SKM-1 treated with dmso at 0.1 percent for 144 hours (cell line): ENCODE data around the gene APEH.

Source experiments
- DNase-seq: peaks from one replicate; lab custom pipeline; 2025; ENCODE audit not compliant: unreplicated experiment; lab: John Stamatoyannopoulos, UW

The APEH gene

DNA sequence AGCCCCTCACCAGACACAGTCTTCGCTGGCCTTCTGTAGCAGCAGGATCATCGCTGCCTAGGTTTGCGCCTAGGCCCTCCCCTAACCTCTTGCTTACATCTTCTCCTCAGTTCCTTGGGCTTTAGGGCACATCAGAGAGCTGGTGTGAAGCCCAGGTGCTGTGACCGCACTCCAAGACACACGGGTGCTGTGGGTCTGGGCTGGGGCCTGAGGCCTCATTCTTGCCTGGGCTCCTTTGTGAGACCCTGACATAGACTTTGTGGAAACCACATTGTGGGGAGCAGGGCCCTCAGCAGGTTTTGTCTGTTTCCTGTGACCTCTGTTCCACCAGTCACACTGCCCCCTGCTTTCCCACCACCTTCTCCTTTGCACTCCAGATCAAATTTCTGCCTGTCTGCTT is 37.3 kb downstream of the APEH start:
- DNase-seq = no peak

DNA sequence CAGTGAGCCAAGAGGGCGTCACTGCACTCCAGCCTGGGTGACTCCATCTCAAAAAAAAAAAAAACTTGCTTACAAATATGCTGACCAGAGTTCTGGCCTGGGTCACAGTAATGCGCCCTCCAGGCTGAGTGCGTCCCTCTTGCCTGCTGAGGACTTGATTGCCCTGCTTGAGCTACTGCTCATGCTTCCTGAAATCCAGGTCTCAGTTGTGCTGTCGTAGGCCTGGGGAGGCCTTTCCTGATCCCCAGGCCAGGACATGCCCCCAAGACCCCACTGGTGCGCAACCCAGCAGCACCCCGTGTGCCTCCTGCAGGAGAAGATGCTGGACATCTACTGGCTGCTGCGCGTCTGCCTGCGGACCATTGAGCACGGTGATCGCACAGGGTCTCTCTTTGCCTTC is 38.0 kb downstream of the APEH start:
- no peak for DNase-seq

DNA sequence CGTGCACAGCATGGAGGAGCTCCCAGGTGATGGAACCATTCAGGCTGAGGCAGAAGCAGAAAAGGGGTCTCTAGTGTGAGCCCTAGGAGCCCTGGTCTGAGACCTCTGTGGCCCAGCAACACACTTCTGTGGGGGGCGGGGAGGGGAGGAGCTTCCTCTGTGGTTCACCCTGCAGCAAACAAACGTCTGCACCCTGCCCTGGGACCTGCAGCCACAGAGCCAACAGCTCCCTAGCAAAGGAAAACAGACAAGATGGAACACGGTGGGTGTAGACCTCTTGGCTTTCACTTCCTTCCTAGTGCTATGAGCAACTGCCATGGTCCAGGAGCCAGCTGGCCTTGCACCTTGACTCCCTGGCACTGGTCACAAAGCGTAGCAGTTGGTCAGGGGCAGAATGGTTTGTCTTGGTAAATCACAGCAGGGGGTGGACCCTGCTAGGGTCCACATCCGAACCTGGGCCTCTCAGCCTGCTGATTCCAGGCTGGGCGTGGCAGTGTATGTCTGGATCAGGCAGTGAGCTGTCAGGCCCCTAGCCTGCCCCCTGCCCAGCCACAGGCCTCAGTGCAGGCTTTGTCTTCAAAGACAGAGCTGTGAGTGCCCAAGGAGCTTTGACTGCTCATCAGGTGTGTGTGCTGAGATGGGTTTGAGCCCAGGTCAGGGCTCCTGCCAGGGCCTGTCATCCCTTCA is 38.6 kb downstream of the APEH start:
- DNase-seq = no peak

DNA sequence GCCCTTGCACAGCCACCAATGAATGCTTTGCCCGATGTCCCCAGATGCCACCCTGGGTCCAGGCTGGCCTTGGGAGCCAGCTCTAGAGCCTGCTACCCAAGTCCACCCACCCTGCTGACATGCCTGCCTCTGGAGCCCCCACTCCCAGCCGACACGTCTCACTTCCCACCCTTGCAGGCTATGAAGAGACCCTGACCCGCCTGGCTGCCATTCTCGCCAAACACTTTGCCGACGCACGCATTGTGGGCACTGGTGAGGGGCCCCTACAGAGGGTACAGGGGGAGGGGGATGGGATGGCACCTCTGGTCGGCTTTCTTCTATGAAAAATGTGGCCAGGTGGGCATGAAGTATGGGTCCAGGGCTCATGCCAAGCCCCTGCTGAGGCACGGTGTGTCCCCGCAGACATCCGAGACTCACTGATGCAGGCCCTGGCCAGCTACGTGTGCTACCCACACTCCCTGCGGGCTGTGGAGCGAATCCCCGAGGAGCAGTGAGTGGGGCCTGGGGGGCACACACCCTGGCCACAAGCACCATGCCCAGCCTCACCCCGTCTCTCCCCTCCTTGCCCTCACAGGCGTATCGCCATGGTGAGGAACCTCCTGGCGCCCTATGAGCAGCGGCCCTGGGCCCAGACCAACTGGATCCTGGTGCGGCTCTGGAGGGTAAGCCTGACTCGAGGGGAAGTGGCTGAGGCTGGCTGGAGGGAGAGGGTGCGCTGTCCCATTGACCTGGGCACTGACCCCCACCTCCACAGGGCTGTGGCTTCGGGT is 39.4 kb downstream of the APEH start:
- DNase-seq = no peak

DNA sequence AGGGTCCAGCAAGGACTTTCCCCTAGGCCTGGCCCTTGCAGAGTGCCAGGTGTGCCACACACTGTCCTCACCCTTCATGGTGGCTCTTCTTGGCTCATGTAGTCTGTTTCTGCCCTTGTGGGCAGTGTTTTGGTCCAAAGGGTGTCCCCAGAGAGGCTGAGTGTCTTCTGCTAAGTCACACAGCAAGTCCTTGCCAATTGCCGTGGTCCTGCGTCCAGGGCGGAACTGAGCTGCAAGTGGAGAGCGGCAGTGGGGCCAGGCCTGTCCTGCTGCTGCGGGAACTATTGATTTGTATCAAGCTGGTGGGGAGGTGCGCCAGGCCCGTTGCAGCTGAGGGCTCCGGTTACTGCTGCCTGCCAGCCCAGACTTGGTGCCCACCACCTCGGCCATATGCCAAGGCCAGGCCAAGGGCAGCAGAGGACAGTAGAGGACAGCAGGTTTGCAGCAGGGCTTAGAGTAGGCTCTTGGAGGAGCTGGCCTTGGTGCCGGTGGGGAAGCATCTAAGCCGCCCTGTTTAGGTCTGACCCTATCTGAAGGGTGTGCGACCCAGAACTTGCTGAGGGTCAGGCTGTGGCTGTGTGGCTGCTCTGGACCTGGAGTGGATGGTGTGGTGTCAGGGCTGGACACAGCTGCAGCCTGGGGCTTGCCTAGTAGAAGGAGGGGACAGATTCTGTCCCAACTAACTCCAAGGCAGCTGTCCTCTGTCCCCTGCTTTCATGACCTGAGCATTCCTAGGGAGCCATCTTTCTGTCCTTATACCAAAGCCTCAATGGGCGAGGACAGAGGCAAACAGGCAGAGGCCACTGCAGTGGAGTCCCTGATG is 40.8 kb downstream of the APEH start:
- DNase-seq = no peak

DNA sequence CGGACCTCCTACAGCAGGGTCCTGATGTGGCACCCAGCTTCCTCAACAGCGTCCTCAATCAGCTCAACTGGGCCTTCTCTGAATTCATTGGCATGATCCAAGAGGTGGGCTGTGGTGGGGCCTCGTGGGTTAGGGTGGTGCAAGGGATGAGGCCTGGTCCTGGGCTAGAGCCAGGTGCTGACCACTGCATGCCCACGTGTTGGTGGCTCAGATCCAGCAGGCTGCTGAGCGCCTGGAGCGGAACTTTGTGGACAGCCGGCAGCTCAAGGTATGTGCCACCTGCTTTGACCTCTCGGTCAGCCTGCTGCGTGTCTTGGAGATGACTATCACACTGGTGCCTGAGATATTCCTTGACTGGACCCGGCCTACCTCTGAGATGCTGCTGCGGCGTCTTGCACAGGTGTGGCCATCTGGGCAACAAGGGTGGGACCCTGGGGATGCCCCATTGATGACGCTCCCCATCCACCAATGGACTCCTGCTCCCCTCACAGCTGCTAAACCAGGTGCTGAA is 41.5 kb downstream of the APEH start:
- DNase-seq = no peak

DNA sequence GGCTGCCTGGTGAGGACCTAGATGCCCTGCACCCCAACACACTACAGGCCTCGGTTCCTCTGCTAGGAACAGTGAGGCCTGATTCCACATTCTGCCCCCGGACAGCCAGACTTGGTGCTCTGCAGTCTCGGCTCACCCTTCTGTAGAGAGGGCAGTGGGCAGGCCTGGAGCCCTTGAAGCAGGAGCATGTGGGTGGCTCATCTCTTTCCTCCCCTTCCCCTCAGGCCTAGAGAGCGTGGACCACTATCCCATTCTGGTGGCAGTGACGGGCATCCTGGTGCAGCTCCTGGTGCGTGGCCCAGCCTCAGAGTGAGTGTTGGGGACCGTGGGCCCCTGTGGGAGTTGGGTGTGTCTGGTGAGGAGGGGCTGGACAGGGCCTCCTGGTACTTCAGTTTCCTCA is 42.0 kb downstream of the APEH start:
- DNase-seq = no peak

DNA sequence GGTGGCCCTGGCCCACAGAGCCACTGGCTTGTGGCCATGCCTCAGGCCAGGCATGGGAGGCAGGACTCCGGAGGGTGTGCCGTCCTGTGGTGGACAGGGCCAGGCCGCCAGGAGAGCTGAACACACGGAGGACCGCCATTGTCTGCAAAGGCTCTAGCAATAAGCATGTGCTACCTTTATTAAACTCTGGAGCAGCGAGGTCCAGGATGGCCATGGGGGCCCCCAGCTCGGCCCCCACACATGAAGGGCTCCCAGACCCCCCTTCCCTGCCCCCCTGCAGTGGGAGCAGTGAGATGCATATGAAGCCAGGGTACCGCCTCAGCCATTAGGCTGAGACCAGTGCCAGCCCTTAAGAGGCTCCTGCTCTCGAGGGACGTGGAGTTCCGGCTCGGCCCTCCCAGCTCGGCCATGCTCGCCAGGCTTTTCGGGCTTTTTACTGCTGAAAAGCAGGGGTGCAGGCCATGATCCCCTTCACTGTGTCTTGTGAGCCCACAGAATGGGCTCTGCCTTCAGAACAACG is 42.6 kb downstream of the APEH start:
- no peak for DNase-seq

DNA sequence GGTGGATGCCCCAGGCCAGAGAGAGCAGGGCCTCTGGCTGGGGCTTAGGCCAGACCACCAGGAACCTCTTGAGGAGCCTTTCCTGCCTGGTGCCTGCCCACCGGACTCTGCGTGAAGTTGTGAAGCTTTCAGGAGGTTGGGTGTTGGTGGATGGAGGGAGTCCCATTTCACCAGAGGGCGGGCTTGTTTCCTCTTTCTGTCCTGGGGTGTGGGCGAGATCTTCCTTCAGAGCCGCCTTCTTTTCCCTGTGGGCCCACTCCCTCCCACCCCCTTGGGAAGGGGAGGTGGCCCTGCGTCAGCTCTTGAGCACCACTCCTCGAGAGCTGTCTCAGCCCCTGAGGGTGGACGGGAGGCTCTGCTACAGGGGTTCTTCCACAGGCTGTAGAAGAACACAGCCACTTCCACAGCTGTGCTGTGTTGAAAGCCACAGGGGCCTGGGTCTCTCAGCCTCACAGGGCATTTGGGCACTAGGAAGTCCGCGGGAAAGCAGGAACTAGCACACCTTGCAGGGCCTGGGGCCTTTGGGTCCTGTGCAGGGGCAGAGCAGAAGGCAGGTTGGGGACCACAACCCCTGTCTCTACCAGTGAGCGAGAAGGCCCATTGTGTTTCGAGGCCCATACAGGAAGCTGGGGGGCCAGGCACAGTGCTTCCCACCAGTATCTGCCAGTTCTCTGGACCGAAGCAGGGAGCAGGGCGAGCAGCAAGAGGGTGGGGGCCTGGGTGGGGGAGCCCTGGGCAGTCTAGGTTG is 43.2 kb downstream of the APEH start:
- DNase-seq = no peak

DNA sequence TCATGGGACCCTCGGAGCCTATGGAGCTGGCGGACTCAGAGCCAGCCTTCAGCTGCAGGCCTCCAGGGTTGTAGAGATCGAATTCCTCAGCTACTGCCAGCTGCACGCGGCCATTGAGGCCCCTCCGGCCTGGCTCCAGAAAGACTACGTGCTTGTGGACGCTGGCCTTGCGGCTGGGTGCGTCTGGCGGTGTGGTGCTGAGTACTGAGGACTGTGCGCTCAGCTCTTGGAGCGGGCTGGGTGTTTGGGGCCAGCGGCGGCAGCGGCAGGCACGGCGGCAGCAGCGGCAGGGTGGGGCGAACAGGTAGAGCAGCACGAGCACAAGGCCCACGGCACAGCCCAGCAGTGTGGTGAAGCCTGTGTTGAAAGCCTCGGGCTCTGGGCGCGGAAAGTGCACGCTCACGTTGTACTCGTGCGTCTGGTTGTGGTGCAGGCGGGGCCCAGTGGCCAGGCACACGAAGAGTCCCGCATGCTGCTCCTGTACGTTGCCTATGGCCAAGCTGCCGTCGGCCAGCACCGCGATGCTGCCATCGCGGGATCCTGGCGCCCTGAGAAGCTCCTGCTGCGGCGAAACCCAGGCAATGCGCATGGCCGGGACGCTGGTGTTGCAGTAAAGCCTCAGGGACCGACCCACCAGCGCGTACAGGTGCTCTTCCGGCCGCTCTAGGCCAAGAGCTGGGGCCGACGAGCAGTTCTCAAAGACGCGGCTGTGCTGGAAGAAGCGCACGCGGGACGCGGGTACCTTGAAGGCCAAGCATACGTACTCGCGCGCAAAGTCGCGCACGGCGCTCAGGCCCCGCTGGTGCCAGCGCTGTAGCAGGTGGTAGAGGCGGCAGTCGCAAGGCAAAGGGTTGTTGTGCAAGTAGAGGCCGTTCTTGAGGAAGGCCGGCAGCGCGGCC is 44.1 kb downstream of the APEH start:
- no peak for DNase-seq

DNA sequence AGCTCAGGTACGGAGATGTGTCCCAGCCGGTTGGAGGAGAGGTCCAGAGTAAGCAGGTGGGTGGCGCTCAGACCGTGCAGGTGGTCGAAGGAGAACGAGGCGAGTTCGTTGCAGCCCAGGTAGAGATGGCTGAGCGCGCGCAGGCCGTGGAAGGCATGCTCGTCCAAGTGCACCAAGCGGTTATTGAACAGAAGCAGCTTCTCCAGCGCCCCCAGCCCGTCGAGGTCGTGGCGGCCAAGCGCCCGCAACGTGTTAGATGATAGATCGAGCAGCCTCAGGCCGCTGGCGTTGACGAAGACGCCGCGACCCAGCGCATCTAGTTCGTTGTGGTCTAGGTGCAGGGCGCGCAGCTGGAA is 44.7 kb downstream of the APEH start:
- DNase-seq = no peak

DNA sequence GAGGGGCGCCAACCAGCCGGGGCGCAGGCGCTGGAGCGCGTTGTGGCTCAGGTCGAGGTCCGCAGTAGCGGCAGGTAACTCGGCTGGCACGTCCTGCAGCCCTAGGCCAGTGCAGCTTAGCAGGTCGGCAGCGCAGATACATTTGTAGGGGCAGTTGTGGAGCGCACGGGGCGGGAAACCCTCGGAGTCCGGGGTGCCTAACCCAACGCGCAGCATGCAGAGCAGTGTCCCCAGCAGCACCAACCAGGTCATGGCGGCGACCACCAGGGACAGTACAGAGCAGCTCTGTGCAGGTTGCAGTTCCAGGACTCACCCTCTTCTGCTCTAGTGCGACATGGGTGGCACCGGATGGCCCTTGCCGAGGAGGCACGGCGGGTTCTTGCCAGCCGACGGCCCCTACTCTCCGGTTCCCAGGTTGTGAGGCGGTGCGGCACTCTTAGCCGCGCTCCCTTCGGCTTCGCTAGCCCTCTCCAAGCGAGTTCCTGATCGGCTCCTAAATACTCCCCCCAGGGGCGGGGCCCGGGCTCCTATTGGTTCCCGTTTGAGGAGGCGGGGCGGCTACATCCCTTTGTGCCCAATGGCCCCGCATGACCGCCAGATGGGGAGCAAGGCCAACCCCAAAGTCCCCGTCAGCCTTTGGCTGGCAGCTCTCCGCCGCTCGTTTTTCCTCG is 45.2 kb downstream of the APEH start, which contains the start of gene AMIGO3:
AMIGO3 (minus strand) TSS at position 471 of the 671 bp plus-strand sequence; CDS start at position 252, 219 bp downstream.
- DNase-seq = peak; percentile 66

DNA sequence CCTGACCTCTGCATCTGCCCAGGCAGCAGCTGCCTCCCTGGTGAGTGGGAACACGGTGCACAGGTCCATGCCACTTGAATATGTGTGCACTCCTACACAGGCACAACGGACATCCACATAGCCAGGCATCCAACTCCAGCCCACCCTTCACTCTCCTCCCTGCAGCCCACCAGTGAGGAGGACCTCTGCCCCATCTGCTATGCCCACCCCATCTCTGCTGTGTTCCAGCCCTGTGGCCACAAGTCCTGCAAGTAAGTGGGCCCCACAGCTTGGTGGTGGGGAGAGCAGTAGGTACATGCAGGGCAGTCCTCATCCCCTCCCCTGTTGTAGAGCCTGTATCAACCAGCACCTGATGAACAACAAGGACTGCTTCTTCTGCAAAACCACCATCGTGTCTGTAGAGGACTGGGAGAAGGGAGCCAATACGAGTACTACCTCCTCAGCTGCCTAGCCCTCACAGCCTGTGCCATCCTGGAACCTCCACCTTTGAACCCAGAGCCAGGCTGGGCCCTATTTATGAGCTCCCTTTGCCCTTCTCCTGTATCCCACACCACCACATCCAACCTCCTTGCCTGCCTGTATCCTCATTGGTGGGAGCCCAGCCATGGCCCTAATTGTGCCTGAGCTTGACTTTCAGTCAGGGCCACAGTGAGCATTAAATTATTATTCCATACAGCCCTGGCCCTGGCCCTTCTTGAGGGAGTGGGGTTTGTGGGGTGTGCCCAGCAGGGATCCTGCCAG is 46.9 kb downstream of the APEH start:
- no peak for DNase-seq

DNA sequence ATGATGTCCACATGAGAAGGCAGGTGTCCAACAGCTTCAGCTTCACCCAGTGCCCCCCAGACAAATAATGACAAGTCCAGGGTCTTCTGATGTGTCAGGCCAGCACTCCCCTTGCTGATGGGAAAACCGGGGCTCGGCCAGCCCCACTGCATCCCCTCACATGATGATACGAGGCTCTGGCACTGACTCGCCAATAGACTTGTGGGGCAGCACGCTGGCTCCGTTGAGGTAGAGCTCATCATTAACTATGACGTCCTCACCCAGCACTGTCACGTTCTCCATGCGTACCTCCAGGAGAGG is 47.4 kb downstream of the APEH start:
- DNase-seq = no peak

DNA sequence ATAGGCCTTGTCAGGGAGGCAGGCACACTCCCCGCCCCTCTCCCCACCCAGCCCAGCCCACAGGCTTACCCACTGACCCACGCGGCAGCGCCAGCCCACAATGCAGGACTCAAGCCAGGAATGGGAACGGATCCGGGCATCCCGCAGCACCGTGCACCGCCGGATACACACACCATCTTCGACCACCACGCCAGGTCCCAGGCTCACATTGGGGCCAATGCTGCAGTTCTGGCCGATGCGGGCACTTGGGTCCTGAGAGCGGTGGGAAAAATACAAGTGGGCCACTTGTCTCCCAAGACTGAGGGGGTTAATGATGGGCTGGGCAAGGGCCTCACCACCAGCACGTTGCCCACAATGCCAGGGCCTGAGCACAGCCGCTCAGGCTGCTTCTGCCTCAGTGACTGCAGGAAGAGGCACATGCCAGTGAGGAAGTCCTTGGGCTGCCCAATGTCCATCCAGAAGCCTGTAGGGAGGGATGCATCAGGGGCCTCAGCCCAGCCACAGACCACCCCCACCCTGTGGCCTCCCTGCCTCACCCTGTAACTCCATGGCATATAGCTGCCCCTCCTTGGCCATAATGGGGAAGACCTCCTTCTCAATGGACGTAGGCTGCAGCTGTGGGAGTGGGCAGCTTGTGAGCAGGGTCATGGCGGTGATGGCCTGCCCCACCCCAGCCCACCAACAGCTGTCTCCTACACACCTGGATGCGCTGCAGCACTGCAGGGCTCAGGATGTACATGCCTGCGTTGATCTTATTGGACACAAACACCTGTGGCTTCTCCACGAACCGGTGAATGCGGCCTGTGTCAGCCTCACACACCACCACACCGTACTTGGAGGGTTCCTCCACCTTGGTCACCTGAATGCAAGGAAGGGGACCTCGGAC is 48.0 kb downstream of the APEH start:
- DNase-seq = no peak

DNA sequence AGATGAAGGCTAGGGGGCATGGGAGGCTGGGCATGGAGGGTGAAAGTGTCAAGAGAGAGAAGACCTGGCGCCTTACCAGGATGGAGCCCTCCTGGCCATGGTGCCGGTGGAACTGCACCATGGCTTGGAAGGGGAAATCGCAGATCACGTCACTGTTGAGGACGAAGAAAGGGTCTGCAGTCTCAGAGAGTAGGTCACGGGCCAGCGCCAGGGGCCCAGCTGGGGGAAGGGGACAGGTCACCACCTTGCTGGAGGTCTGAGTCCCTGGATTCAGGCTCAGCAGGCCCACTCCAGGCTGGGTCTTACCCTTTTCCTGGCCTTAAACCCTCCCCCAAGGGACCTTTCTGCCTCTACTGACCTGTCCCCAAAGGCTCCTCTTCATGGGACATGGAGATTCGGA is 48.7 kb downstream of the APEH start:
- DNase-seq = no peak

DNA sequence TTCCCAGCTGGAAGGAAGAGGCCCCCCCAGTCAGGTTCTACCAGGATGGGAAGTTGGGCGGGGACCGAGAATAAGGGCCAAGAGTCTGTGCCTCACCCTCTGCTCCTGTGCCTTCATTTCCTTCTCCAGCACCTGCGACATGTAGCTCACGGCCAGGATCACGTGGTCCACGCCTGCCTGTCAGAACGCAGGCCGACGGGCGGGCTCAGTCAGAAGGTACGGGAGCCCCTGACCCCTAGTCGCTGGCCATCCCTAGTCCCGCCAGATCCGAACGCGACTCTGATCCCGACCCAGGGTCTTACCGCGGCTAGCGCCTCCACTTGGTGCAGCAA is 49.1 kb downstream of the APEH start:
- peak; percentile 23 for DNase-seq
